Measurements from ENCODE around the gene RPL6. TPM values are rescaled to one million over a fixed set of nuclear protein-coding genes. Genes with fewer than 3 reads are reported as not detected.
"Not testable (repeated sequence)": the region's sequence is repeated elsewhere in the genome, so short reads cannot be mapped to it uniquely, and the experiment has no call there.

Gene RPL6
- 100 to 1,000 TPM; 684 to 695 TPM for total RNA-seq
- long read RNA-seq, transcript RPL6-201 (7 exons, 947 nt) = major isoform, 141 of 184 reads
- long read RNA-seq, partial matches to known transcripts = 39 of 184 reads
- long read RNA-seq, other reads (novel, unspliced or antisense) = 4 of 184 reads

DNA sequence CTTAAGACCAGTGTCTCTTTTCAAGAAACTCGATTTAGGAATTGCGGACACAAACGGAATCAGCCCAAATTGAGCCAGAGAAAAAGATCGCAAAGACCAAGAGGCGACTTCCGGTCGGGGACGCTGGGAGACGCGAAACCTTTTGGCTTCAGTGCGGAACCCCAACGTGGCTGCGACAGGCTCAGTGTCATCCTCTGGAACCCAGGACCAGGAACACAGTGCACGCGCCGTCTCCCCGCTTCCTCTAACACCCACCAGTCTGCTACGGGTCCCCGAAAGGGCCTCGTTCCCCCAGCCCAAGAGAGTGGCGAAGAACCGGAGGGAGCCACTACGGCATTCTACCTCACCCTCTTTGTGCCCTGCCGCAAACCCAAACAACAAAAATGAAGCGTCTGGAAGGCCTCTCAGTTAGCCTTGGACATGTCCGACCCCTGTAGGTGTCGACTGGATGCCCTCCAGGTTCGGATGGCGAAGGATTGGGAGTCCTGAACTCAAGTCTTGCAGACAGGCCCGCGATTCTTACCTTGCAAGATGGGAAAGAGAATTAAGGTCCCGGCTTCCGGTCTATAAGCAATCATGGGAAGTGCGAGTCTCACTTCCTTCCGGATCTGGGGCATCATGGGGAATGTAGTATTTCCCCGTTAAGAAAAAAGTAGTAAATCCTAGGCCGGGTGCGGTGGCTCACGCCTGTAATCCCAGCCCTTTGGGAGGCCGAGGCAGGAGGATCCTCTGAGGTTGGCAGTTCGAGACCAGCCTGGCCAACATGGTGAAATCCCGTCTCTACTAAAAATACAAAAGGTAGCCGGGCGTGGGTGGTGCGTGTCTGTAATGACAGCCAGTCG lies at the start of gene RPL6:
TSS of gene RPL6 (minus strand) at position 542 of the 842 bp plus-strand sequence. CDS start 949 bp downstream, outside the sequence.
- peak; percentile 70 for DNase-seq
- intact Hi-C loops (cut with DNase I) = no loop called here
- ATAC-seq = peak; percentile 94 to 96

- DNase-seq = no peak
- intact Hi-C loops (cut with DNase I) = no loop called here
- ATAC-seq = no peak
Measured at GRCh38 chr12:112458751-112459150, 49.3 kb upstream of the RPL6 start.

DNA sequence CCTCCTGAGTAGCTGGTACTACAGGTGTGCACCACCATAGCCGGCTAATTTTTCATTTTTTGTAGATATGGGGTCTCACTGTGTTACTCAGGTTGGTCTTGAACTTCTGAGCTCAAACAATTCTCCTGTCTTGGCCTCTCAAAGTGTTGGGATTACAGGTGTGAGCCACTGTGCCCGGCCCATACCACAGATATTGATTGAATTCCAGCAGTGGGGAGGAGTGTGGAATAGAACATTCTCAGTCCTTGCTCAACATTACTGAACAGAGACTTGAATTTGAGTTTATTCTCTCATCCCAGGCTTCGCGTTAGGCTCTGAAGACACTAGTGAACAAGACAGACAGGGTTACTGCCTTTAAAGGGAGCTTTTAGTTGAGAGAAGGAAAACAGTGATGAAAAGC lies 48.9 kb upstream of the RPL6 start:
- no peak for ATAC-seq
- intact Hi-C loops (cut with DNase I) = no loop called here
- no peak for DNase-seq

- ATAC-seq; DNase-seq; intact Hi-C loops (cut with DNase I): not testable (repeated sequence)
Measured at GRCh38 chr12:112457142-112457541, 47.7 kb upstream of the RPL6 start.

DNA sequence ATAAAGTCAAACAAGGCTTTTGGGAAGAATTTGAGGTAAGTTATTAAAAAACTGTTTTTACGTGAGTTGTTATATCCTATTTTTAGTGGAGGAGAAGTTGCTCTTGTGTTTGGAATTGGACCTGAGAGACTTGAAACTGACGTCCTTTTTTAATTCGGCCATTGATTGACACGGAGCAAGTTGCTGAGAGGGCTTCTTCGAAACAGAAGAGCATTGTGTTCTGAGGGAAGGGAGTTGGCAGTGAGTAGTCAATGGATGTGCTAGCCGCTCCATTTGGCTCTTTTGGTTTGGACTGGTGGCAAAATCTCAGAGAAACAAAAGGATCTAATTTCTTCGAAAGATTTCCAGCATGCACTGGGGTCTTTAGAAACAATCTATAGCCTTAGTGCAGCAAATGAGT lies 46.6 kb upstream of the RPL6 start:
- ATAC-seq = no peak
- intact Hi-C loops (cut with DNase I) = no loop called here

GRCh38 chr12:112450725-112451124 lies 41.3 kb upstream of the RPL6 start:
- no peak for DNase-seq
- intact Hi-C loops (cut with DNase I) = no loop called here
- ATAC-seq = no peak

More for the DNA sequence above, 46.6 kb upstream of the RPL6 start:
- DNase-seq = no peak

DNA sequence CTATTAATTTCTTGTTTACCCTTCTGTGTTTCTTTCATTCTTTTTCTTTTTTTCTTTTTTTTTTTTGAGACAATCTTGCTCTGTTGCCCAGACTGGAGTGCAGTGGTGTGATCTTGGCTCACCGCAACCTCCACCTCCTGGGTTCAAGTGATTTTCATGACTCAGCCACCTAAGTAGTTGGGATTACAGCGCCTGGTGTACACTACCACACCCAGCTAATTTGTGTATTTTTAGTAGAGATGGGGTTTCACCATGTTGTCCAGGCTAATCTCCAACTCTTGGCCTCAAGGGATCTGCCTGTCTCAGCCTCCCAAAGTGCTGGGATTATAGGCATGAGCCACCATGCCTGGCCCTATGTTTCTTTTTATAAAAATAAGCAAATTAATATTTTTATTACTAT lies 38.8 kb upstream of the RPL6 start:
- ATAC-seq; intact Hi-C loops (cut with DNase I); DNase-seq: not testable (repeated sequence)

- DNase-seq (no peak), ATAC-seq (no peak)
- intact Hi-C loops (cut with DNase I) = no loop called here
Measured at GRCh38 chr12:112447106-112447505, 37.7 kb upstream of the RPL6 start.

DNA sequence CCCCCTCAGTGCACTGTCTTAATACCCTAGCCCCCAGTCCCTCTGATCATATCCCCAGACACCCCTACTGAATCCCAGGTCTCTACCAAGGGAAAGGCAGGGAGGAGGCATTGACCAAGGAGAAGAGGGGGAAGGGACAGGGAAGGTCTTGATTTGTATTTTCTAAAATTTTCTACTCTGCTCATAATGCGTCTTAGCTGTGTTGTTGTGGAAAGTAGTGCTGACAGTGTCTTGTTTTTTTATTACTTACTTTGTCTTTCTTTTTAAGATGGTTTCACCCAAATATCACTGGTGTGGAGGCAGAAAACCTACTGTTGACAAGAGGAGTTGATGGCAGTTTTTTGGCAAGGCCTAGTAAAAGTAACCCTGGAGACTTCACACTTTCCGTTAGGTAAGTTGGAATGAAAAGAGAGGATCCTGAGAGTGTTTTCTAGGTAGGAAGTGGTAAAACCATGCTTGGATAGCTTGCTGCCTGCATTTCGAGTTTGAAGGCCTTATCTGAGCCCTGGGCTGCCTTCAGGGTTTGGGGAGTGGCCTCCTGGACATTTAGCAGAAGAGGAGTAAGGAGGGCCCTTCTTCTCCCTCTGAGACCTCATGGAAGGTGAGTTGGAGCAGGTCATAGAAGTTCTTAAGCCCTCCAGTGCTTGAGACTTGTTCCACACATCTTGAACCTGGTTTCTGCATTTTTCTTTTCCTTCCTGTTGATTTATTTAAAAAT lies 36.8 kb upstream of the RPL6 start:
- peak in 1 of 2 donors; percentile 29 for ATAC-seq
- no peak for DNase-seq
- intact Hi-C loops (cut with DNase I) = no loop called here

DNA sequence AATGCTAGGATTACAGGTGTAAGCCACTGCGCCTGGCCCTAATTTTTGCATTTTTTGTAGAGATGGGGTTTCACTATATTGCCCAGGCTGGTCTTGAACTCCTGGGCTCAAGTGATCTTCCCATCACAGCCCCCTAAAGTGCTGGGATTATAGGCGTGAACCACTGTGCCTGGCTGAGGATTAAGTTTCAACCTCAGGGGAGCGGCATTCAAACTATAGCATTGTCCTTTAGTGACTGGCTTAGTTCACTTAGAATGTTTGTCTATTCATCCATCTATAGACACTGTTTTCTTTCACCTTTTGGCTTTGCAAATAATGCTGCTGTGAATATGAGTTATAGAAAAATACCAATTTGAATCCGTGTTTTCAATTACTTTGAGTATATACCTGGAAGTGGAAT lies 34.5 kb upstream of the RPL6 start:
- ATAC-seq (no peak), DNase-seq (no peak)
- intact Hi-C loops (cut with DNase I) = no loop called here

GRCh38 chr12:112440653-112441052 lies 31.2 kb upstream of the RPL6 start:
- DNase-seq; intact Hi-C loops (cut with DNase I); ATAC-seq: not testable (repeated sequence)

- ATAC-seq (no peak), DNase-seq (no peak)
- intact Hi-C loops (cut with DNase I) = no loop called here
Measured at GRCh38 chr12:112439769-112440168, 30.4 kb upstream of the RPL6 start.

GRCh38 chr12:112438645-112439044 lies 29.2 kb upstream of the RPL6 start:
- ATAC-seq; intact Hi-C loops (cut with DNase I); DNase-seq: not testable (repeated sequence)

GRCh38 chr12:112433551-112433950 lies 24.1 kb upstream of the RPL6 start:
- intact Hi-C loops (cut with DNase I) = no loop called here
- DNase-seq (no peak), ATAC-seq (no peak)

GRCh38 chr12:112431965-112432364 lies 22.6 kb upstream of the RPL6 start:
- intact Hi-C loops (cut with DNase I) = no loop called here
- ATAC-seq (no peak), DNase-seq (no peak)

- intact Hi-C loops (cut with DNase I) = no loop called here
- ATAC-seq = no peak
- DNase-seq = no peak
Measured at GRCh38 chr12:112430929-112431328, 21.5 kb upstream of the RPL6 start.

DNA sequence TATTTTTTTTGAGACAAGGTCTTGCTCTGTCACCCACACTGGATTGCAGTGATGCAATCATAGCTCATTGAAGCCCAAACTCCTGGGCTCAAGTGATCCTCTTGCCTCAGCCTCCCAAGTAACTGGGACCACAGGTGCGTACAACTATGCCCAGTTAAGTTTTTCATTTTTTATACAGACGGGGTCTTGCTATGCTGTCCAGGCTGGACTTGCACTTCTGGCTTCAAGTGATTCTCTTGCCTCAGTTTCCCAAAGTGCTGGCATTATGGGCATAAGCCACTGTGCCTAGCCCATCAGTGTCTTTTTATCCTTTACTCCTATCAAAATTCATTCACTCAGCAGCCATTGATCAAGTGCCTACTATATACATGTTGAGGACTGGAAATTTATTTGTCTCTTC lies 18.4 kb upstream of the RPL6 start:
- intact Hi-C loops (cut with DNase I) = no loop called here
- no peak for DNase-seq
- no peak for ATAC-seq

DNA sequence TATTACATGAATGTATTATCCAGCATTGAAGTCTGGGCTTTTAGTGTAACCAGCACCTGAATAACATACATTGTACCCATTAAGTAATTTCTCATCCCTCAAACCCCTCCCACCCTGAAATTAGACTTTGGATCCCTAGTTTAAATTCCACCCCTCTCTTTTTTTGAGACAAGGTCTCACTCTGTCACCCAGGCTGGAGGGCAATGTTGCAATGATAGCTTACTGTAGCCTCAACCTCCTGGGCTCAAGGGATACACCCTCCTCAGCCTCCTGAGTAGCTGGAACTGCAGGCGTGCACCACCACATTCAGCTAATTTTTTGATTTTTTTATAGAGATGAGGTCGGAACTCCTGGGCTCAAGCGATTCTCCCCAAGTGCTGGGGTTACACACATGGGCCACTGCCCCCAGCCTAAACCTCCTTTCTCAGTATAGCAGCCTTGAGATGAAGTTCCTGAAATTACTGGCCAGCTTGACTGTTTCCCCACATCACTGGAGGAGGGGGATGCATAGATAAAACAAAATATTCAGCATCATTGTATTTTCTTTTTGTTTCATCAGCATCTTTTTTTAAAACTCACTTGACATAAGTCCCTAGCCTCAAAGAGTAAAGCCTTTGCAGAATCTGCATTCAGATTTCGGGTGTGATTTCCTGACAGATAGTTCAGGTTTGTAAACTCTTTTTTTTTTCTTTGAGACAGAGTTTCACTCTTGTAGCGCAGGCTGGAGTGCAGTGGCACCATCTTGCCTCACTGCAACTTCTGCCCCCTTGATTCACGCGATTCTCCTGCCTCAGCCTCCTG lies 16.4 kb upstream of the RPL6 start:
- DNase-seq (no peak), ATAC-seq (no peak)
- intact Hi-C loops (cut with DNase I) = no loop called here

- intact Hi-C loops (cut with DNase I) = no loop called here
- DNase-seq = no peak
- ATAC-seq = no peak
Measured at GRCh38 chr12:112424126-112424525, 14.7 kb upstream of the RPL6 start.

Data from left cardiac atrium (tissue), 4 donors.